Stomach (tissue), 4 donors: ENCODE results near the gene TMCC1.

Experiments
- CTCF ChIP-seq, 7 experiments: fragments of 450-650 bp in 4 of 7; fragments of 200-600 bp in 3 of 7; sonication (generic) in 3 of 7; IDR thresholded peaks; one replicate each; pipeline ENCODE4 v1.5.1; 2016 to 2019; ENCODE audit warnings: antibody characterized with exemption in 7 of 7, control low read depth in 2 of 7, mild to moderate bottlenecking in 1 of 7
- POLR2A ChIP-seq, 4 donors: fragments of 450-650 bp; IDR thresholded peaks; one replicate each; pipeline ENCODE4 v1.6.1; 2016; ENCODE audit warnings: antibody characterized with exemption in 4 of 4, control low read depth in 2 of 4, mild to moderate bottlenecking in 1 of 4, moderate library complexity in 1 of 4
- POLR2AphosphoS5 ChIP-seq, 3 donors: sonication (generic); formaldehyde crosslinking; IDR thresholded peaks; one replicate each; pipeline ENCODE4 v1.6.1; 2016; ENCODE audit warnings: antibody characterized with exemption in 3 of 3

- TF ChIP-seq CTCF (IDR thresholded peaks at IDR 0.05), result no peak
- TF ChIP-seq POLR2AphosphoS5 (IDR thresholded peaks at IDR 0.05), result no peak
- no peak for TF ChIP-seq POLR2A (IDR thresholded peaks at IDR 0.05)
Observed at GRCh38 chr3:129822679-129823078, 70.8 kb downstream of the TMCC1 start.
